ENCODE results near the gene SULT1E1. TPM values are rescaled to one million over a fixed set of nuclear protein-coding genes. Genes with fewer than 3 reads are reported as not detected.
A peak's percentile ranks its signal among the peaks of the same experiment; 100 is the strongest.

Gene SULT1E1, protein sequence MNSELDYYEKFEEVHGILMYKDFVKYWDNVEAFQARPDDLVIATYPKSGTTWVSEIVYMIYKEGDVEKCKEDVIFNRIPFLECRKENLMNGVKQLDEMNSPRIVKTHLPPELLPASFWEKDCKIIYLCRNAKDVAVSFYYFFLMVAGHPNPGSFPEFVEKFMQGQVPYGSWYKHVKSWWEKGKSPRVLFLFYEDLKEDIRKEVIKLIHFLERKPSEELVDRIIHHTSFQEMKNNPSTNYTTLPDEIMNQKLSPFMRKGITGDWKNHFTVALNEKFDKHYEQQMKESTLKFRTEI
- not detected for total RNA-seq

DNA sequence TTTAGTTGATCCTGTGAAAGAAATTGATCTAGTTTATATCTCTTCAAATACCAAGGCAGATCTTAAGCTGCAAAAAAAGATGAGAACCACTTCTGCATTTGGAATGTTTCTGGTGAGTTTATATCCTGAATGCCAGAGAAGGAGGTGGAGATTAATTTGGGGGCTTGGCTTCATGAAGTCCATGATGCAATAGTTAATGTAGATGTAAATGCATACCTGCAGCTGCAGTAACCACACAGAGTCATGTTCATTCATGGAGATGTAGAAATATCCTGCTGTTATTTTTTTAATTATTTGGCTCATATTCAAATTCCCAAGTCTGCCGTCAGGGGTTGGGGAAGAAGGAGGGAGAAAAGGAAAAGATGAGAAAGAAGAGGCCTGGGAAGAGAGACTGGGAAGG lies at the start of gene SULT1E1:
Gene SULT1E1, minus strand, starts transcription at position 94 of the 400 bp plus-strand sequence. CDS start 2,501 bp downstream, outside the sequence.
- DNase-seq = no peak

DNA sequence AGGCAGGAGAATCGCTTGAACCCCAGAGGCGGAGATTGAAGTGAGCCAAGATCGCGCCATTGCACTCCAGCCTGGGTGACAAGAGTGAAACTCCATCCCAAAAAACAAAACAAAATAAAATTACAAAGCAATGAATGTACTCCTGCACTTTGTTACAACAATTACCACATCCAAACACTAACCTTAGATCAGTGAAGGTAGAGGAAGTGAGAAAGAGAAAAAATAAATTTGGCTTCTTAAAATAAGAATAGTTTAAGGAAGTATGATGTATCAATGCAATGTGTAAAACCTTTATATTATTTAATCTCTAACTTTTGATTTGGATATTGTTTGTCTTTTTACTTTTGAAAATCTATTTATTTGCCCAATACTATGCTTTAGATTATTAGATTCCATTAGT lies 49.2 kb upstream of the SULT1E1 start:
- no peak for DNase-seq

DNA sequence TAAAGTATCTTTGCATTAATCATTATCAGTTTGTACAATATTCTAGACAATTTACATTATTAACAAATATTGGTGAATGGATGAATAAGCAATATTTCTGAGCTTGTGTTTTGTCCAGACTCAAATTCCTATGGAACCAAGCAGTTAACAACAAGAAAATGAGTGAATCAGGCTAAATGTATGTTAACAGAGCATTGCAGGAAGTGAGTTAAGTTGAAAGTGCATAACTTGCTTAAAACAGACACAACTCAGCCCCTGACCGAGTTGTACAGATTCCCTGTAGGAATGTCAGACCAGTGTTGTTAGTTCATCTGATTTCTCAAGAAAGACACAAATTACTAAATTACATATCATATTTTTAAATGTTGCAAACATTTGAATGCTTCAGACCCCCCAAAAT lies 47.2 kb upstream of the SULT1E1 start:
- DNase-seq = no peak

DNA sequence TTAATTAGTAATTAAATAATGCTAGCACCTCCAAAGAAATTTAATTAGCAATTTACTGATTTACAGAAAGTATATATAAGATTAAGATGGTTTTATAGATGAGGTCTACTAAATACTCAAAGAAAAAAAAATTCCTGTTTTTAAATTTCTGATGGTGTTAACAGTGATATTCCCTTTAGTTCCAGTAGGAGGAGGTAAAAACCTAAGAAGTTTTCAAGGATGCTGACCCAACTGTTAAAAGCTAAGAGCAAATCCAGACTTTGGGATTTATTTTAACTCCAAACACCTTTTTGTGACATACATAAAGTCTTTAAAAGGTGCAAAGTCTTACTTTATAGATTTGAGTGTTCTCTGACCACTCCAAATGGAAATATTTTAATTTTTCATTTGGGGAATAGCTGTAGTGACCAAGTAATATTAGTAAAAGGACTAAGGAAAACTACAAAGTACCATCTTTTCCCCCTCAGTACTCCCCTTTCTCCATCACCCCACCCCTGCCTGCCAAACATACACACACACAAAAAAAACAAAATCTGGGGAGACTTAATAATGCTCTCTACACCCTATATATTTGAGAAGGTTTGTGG lies 36.7 kb upstream of the SULT1E1 start:
- DNase-seq = no peak

DNA sequence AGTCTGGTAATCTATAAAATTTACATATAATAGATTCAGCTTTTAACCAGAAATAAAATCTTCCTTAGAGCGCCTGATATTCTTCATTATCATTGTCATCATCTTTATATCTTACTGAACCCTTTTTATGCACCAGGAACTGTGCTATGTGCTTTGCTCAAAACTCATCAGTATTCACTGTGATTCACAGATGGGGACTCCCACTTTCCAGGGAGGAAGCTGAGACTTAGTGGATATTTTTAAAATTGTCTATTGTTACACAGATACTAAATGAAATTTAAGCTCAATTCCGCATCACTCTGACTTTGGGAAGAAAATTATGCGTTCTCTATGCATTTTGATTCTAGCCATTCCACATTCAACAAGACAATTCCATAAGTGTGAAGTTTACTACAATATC lies 34.8 kb upstream of the SULT1E1 start:
- DNase-seq = no peak

DNA sequence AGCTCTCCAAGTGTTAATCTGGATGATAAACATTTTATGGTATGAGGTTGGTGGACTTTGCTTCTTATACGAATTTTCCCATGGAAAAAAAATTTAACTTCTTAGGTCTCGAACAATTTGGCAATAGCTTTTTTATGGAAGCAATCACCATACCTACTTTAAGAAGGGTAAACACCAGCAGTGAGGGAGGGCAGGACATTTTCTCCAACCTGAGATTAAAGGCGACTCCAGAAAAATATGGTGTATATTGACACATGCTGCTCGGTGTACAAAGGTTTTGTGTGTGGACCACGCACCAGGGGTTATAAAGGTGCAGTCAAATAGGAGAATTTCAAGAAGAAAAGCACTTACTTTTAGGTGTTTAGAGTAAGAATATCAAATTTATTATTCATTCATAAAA lies 34.2 kb upstream of the SULT1E1 start:
- no peak for DNase-seq

DNA sequence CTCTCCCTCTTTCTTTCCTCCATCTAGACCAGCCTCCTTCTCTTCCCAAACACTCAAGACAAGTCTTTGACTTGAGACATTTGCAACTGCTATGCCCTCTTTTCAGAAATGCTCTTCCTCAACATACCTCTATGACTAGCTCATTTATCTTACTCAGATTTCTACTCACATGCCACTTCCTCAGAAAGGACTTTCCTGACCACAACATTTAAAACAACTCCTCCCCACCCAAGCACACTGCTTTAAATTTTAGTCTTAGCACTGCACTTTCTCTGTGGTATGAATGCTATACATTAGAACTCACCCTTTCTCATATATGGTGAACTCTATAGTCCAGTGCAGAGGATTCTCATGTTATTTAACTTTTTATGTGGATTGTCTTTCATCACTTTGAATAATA lies 28.4 kb upstream of the SULT1E1 start:
- no peak for DNase-seq

DNA sequence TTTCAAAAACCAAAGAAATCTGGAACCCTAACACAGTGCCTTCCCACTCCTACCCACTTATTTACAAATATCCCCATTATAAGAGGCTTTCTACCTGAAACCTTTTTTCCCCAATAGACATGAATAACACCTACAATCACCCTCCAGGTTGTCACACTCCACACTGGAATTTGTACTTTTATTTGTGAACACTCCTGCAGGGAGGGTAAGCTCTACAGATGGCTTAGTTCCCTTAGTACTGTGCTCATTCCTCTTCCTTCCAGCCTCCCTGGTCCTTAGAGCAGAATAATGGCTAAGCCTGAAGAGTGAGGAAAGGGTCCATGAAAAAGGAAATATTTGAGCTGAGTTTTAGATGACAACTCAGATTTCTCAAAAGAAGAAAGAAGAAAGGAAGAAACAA lies 22.2 kb upstream of the SULT1E1 start:
- DNase-seq = no peak

DNA sequence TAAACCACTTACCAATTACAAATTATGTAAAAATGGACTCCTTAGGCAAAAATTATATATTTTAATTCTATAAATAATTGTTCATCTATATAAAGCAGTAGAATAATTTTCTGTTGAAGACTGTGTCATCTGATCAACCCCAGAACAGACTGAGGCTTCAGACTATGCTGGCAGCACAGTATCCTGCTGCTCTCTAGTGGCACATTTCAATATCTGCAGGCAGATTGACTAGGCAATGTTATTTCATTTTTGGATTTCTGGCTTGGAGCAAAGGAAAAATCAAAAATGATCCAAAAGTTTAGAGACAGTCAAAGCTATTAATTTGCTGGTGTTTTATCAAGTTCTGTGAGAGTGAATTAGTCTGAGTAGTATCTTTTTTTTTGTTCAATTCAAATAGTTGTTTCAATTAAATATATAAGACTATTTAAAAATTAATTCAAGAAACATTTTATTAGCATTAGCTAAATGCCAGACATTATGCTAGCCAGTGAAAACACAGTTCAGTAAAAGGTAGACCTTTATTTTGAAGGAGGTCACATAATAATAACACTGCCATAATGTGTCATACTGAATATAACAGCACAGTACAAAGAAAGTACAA lies 21.3 kb upstream of the SULT1E1 start:
- peak; percentile 3 for DNase-seq

DNA sequence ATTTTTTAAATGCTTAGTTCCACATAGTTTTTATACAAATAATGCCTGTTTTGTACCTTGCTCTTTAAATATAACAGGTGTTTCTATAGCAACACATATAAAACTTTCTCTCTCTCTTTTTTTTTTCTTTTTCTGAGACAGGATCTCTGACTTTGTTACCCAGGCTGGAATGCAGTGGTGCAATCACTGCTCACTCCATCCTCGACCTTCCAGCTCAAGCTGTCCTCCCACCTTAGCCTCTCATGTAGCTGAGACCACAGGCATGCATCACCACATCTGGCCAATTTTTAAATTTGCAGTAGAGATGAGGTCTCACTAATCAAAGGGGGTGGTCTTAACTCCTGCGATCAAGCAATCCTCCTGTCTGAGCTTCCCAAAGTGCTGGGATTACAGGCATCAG lies 18.3 kb upstream of the SULT1E1 start:
- DNase-seq = no peak

DNA sequence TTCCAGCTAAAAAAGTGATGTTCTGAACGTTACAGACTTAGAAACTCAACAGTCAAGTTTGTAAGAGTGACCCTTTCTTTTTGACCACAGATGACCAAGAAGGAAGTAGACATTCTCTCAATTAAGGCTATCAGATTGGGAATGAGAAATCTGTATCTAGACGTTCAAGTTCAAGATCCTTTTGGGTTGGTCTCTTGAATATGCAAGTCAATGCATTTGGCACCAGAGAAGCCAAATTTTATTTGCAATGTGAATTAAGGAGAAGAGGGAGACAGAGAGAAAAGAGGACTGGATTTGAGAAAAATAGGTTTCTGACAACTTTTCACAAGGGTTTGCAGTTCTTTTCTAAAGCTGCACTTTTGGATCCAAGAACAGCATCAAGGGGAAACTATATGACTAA lies 17.5 kb upstream of the SULT1E1 start:
- DNase-seq = no peak

DNA sequence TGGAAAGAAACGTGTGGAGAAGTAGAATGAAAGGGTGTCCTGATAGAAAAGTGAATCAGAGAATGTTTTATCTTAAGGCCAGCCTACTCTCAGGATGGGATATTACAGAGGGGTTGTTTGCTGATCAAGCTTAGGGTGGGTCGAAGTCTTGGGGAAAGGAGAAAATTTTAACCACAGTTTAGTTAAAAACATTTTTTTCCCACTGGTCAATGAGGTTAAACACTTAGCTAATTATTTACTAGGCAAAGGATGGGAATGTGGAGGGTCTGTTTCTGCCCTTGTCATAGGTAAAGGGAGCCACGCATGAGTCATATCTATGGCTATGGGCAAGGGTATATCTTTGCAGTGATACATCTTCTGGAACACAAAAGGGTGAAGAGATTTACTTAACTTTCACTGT lies 16.1 kb upstream of the SULT1E1 start:
- no peak for DNase-seq

DNA sequence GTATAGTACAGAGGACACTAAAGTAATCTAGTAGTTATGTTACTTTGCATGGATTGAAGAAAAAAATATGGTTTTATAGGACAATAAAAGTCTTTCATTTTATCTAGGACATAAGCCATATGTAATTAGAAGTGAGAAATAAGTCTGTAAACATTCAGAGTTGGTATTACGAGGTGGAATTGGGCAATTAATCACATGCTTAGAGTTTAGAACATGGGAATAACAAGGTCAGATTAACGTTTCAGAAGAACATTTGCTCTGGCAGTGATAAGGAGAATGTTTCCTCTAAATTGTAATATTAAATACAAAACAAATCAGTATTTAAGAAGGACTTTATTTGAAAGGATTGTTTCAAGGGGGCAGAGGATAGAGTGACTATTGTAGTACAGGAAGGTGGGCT lies 15.6 kb upstream of the SULT1E1 start:
- DNase-seq = no peak

DNA sequence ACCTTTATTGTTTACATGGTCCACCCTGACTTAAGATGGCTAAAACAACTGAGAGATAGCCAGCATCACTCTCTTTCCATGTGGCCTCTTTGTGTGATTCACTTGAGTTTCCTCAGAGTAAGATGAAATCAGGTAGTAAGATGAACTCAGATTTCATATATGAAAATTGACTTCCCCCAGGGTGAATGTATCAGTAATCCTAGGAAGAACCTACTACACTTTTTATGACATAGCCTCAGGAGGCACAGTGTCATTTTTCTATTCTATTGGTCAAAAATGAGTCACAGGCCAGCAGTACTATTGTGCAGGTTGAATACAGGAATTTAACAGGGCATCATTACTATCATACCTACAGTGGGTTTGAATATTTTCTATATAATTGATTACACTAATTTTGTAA lies 14.6 kb upstream of the SULT1E1 start:
- no peak for DNase-seq

DNA sequence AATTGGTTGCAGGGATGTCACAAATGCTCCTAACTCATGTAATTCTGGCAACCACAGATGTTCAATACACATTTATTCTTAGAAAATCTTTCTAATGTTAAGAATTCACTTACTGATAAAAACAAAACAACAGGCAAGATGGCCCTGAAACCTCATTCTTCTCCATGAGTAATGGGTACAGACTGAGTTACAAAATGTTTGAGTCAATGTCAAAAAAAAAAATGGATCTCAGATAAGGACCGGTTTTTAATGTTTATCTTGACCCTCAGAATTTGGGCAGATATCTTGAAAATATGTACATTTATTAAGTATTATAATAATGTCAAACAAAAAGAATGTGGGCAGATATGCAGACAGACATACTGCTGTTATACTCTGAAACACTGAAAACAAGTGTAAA lies 1.8 kb upstream of the SULT1E1 start:
- no peak for DNase-seq

DNA sequence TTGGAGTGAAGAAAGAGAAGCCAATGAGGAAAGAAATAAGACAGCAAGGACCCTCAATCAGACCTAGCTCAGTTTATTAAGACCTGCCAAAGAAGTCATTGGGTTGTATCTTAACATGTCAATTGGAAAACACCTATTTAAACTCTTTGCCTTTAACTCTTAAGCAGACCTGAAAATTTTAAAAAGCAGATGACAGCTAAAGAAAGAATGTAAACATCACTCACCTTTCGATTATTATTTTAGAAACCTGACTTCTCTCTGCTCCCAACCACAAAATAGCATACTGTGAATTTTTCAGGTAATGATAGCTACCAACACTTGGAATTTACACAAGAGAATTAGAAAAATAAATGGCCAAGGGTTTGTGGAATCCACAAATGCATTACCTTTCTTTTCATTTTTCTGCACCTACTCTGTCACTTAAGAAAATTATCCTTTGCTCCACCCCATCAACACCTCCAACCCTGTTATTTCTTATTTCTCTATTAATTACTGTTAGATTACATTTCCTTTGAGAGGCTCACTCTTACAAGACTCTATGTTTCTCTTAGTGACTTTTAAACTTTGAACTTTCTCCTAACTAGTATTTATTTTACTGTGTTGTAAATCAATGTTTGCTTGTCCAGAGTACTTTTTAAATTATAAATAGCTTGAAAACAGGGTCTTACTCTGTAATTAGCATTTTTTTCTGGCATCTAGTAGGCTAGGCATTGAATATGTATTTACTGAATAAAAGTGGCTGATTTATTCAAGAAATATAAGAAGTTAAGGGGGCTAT lies 765 bp upstream of the SULT1E1 start:
- DNase-seq = no peak

DNA sequence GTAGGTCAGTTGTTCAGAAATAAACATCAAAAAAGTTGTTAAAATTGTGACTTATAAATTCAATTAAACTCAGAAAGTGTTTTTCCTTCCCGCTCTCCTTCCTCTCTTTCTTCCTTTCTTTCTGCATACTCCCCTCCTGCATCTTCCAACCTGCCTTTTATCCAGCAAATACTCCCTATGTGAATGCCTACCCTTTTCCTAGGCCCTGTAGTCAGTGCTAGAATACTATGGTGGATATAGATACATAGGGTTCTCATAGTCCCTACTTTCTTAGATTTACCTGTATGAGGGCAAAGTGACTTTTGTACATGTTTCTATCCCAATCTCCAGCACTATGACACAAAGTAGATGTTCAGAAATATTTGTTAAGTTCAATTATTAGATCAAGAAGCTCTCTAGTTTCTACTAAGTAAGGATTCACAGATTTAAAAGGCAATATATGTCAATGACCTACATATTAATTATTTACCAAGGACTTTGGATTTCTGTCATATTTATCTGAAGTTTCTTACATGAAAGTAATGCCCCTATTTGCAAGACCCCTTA lies 732 bp downstream of the SULT1E1 start:
- no peak for DNase-seq

DNA sequence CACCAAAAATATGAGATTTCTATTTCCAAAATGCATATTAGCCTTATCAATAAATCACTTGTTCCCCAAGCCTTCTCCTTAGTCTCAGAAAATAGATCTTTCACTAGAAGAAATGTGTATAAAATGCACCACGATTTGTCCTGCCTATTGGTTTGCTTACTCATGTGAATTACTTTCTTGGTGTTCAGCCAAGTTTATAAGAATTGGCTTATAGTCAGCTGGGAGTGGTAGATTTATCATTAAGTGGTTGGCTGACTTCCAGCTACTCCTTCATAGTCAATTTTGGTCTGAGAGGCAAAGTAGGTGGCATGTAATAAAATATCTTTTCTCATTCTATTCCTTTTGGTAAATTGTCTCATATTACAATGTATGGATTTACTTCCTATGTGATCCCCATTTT lies 1.3 kb downstream of the SULT1E1 start:
- no peak for DNase-seq

DNA sequence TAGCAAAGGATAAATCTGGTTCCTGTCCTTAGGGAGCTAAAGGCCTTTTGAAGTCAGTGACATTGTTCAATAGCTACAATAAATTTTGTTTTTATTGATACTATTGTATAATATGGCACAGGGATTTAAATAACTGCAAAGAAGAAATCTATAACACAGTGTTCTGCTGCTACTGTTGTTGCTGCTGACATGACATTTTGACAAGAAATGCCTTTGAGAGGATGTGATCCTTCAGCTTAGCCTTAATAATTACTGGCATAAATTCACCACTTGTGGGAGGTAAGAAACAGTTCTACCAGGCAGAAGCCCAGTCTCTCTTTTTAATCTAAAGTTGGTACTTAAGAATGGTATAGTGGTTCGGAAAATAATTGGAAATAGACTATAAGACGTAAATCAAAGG lies 4.1 kb downstream of the SULT1E1 start:
- DNase-seq = no peak

DNA sequence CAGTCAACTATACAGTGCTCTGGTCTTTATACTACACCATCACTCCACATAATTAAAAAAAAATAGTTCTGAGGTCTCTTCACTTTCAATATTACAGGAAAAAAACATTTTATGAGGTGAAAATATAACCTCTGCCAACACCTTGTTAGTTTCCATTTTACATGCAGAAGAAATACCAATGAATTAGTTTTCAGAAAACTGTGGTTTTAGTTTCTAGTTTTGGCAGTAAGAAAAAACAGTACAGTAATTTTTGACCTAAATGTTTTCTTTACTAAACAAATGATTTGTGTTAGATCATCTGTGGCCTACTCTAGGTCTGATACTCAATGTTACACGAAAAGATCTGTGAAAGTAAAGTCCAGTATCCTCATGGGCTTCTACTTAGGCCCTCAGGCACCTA lies 10.0 kb downstream of the SULT1E1 start:
- no peak for DNase-seq

DNA sequence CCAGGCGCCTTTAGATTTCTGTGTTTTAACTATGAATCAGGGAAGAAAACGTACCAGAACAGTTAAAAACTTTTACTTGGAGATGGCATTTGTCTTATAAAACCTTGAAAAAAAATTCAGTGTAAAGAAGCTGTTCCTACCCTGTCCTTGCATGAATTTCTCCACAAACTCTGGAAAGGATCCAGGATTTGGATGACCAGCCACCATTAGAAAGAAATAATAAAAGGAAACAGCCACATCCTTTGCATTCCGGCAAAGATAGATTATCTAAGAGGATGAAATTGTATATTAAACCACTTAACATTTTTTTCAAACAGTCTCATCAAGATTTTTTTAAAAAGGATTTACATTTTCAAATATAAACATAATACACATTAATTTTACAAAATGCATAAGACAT lies 10.6 kb downstream of the SULT1E1 start:
- no peak for DNase-seq

DNA sequence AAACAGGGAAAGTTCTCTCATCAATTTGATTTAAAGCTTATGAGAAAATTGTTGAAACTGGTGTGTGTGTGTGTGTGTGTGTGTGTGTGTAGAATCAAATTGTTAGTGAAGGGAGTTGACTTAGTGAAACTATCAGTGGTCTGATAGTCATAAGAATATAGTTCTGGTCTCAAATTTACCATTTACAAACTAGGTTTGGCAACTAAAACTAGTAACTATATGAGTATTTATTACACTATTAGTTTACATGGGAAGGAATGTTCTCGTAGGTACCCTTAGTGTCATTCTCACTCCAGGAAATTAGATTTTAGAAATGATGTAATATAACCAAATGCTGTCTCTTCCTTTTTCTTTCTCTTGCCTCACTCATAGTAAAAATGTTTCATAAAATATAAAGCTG lies 11.9 kb downstream of the SULT1E1 start:
- DNase-seq = no peak

DNA sequence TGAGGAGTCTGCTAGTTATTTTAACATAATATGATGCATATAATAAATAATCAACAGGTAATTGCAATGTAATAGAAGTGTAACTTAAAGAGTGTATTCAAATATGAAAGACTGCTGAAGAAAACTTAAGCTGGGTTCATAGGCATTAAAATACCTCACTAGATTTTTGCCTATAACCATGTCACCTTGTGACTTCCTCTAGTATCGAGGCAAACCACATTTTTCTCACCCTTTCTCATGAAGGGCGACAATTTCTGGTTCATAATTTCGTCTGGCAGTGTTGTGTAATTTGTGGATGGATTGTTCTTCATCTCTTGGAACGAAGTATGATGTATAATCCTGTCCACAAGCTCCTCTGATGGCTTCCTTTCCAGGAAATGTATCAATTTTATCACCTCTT lies 16.0 kb downstream of the SULT1E1 start:
- DNase-seq = no peak

DNA sequence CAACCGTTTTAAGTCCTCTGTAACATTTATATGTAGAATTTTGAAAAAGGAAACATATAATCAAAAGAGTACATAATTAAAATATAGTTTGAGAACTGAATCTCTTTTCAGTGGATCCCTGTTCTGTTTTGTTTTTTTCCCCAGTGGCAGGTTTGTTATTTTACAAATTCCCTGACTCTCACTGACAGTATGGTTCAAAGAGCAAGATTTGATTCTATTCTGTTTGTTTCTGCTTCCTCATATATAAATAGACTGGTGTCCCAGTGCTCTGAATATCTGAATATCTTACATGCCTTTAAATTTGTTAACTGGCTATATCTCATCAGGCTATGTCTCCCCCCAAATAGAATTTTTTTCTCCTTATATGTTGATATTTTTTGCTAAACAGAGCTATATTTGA lies 16.6 kb downstream of the SULT1E1 start:
- no peak for DNase-seq
